HG02981 (cell line): ENCODE measurements around the gene TAMALIN.

Experiments
- ATAC-seq: cut with Tn5 transposase; IDR thresholded peaks from one replicate; pipeline ENCODE4 v1.9.1; 2021; ENCODE audit warnings: mild to moderate bottlenecking, moderate library complexity; ENCODE audit not compliant: unreplicated experiment

TAMALIN gene

DNA sequence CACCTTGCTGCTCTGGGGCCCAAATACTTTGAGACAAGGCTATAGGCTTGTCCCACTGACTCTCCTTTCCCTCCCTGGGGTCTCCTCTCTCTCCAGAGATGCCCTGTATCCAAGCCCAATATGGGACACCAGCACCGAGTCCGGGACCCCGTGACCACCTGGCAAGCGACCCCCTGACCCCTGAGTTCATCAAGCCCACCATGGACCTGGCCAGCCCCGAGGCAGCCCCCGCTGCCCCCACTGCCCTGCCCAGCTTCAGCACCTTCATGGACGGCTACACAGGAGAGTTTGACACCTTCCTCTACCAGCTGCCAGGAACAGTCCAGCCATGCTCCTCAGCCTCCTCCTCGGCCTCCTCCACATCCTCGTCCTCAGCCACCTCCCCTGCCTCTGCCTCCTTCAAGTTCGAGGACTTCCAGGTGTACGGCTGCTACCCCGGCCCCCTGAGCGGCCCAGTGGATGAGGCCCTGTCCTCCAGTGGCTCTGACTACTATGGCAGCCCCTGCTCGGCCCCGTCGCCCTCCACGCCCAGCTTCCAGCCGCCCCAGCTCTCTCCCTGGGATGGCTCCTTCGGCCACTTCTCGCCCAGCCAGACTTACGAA is 47.6 kb downstream of the TAMALIN start:
- ATAC-seq = no peak

- ATAC-seq = no peak
These were observed 48.3 kb downstream of the TAMALIN start for GRCh38 chr12:52054833-52055730.

DNA sequence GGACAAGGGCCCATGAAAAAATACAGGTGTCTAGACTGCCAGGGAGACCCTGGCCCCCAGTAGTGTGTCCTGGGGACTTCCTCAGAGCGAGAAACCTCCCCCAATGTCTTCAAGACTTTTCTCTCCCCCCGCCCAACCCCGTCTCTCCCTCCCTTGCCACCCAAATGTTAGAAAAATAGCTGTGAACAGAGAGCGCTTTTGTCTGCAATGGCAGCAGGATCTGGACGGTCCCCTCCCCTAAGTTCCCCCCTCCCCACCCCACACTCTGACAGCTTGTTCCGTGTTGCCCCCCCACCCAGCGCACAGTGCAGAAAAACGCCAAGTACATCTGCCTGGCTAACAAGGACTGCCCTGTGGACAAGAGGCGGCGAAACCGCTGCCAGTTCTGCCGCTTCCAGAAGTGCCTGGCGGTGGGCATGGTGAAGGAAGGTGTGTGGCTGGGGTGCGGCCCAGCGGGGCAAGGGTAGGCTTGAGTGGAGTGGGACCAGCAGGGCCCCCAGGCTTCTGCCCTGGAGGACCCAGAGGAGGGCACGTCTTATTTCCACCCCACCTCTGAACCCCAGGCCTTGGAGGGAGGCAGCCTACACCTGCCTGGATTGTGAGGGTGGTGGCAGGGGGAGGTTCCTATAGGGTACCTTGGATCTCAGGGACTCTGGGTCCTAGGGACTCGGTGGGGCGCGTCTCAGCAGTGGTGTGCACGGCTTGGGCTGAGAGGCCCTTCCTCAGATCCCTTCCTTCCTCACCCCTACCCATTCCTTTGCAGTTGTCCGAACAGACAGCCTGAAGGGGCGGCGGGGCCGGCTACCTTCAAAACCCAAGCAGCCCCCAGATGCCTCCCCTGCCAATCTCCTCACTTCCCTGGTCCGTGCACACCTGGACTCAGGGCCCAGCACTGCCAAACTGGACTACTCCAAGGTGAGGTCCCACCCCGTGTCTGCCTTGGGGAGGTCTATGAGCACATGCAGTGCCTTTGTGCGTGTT is 49.3 kb downstream of the TAMALIN start:
- ATAC-seq = no peak

DNA sequence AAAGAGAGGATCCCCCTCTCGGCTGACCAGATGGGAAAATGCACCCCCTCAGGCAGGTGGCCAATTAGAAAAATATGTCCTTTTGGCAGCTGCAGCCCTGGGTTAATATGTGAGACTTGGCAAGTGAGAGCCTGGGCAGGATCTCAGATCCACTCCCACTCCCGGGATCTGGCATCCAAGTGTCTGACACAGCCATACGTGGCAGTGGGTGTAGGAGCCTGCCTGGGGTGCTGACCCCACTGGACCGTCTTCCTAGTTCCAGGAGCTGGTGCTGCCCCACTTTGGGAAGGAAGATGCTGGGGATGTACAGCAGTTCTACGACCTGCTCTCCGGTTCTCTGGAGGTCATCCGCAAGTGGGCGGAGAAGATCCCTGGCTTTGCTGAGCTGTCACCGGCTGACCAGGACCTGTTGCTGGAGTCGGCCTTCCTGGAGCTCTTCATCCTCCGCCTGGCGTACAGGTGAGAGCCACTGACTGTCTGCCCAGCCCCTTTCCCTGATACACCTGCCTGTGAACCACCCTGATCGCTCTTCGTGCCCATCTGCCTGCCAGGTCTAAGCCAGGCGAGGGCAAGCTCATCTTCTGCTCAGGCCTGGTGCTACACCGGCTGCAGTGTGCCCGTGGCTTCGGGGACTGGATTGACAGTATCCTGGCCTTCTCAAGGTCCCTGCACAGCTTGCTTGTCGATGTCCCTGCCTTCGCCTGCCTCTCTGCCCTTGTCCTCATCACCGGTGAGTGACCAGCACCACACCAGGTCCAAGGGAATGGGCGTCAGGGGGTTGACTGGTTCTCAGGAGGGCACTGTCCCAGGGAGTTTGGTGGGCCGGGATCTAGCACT is 50.3 kb downstream of the TAMALIN start:
- no peak for ATAC-seq

DNA sequence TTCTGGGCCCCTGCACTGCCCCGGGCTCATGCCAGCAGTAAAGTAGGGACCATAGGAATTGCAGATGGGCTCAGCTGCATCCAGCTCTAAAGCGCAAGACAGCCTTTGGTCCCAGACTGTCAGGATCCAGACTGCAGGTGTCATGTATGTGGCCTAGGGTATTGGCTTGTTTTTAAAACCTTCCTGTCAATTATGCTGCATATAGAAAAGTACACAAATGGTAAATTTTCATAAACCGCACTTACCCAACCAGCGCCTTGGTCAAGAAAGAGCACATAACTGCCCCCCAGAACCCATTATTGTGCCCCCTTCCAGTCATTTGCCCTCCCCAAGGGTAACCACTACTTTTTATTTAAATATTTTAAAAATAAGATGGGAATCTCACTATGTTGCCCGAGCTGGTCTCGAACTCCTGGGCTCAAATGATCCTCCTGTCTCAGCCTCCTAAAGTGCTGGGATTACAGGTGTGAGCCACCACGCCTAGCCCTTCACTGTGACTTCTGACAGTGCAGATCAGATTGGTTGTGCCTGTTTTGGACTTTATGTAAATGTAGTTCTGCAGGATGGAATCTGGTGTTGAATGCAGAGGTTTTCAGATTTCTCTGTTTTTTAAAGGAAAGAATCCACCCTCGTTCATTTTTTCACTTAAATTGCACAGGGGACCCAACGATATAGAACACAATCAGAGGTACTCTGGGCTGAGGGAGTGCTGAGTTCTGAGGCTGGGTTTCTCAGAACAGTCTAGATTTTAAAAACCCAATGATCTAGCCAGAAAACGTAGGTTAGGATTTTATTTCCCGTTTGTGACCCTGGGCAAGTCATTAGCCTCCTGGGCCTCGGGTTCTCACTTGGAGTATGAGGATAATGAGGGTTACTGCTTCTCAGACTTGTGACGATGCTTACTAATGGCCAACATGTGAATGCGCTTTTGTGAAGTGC is 51.2 kb downstream of the TAMALIN start:
- ATAC-seq = no peak

DNA sequence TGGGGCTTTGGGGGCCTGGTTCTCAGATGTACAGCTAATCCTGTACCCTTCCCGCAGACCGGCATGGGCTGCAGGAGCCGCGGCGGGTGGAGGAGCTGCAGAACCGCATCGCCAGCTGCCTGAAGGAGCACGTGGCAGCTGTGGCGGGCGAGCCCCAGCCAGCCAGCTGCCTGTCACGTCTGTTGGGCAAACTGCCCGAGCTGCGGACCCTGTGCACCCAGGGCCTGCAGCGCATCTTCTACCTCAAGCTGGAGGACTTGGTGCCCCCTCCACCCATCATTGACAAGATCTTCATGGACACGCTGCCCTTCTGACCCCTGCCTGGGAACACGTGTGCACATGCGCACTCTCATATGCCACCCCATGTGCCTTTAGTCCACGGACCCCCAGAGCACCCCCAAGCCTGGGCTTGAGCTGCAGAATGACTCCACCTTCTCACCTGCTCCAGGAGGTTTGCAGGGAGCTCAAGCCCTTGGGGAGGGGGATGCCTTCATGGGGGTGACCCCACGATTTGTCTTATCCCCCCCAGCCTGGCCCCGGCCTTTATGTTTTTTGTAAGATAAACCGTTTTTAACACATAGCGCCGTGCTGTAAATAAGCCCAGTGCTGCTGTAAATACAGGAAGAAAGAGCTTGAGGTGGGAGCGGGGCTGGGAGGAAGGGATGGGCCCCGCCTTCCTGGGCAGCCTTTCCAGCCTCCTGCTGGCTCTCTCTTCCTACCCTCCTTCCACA is 52.0 kb downstream of the TAMALIN start:
- no peak for ATAC-seq

DNA sequence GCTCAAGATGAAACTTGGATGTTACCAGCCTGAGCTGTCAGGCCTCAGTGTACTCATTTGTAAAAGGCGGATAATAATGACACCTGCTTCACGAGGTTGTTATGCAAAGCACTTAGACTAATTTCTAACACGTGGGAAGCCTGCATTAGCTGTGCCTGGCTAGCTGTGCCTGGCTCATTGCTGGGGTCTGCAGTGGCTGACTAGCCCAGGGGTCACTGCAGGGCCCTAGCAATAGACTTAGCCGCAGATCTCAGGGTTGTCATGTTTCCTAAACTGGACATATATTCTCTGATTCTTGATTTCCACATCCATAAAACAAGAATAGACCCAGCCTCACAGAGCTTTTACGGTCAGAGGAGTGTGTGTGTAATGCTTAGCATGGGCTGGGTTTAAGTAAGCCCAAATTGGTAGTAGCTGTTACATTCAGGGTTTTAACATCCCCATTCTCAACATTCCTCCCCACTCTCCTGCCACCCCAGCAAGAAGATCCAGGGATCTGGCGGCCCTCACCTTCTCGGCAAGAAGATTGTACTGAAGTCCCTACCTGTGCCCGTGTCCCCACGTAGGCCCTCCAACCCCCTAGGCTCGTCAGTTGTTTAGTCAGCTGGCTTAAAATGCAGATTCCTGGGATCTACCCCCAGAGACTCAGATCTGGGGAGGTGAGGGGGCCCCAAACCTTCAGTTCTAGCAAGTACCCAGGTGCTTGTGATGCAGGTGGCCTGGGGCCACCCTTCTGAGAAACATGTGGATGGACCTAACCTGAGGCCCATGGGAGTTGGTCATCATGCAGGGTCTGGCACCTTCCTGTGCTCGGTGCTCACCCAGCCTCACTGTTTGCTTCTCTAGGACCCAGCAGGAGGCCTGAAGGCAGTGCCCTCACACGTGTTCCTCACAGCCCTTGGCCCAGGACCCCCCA is 53.1 kb downstream of the TAMALIN start:
- no peak for ATAC-seq

DNA sequence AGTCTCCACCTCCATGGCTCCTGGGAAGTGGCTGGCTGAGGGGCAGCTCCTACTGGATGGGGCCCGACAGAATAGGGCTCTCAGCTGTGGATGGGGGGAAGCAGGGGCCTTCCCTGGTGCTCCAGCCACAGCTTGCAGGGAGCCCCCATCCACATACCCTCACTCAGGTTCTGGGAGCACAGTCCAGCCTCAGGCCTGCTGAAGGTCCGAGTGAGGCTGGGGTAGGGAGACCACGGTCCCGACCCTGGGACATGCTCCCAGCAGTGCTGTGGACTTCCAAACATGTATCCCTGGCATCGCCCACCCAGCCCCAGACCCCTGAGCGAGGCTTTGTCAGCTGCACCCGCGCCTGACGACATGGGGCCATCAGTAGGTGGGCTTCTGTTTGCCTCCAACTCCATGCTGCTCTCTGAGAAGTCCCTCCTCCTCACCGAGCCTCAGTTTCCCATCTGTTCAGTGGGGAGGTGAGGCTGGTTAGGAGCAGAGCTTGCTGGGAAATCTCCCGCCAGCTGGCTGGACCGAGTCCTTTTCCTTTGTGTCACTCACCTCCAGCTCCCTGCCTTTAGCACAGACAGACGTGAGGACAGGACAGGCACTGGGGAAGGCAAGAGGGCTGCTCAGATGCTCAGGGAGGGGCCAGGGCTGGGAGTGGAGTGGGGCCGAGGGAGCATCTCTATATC is 53.9 kb downstream of the TAMALIN start:
- ATAC-seq = no peak

DNA sequence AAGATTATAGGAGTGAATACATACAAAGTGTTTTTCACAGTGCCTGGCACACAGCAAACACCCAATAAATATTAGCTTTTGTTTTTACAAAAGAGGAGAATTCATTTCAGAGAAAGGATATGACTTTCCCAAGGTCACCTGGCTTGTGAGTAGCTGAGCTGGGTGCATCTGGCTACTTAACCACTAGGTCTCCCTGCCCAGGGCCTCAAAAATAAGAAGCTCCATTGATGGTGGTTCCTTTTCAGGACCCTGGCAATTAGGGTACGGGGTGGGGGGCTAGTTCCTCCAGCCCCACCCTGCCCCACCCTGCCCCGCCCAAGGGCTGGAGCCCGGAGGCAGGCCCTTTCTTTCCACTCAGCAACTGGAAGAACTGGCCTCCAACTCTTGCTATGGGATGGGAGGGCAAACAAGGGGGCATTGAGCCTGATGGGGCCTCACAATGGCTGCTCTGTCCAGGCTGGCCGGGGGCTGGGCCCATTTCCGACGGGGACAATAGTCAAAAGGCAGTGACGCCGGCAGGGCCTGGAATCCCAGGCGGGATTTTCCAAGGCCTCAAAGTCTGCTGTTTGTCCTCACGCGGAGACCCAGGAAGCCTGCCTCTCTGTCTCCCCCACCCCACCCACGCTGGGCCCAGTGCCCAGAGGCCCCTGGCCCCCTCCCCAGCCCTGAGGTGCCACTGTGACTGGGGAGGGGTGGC is 54.9 kb downstream of the TAMALIN start:
- ATAC-seq = no peak

DNA sequence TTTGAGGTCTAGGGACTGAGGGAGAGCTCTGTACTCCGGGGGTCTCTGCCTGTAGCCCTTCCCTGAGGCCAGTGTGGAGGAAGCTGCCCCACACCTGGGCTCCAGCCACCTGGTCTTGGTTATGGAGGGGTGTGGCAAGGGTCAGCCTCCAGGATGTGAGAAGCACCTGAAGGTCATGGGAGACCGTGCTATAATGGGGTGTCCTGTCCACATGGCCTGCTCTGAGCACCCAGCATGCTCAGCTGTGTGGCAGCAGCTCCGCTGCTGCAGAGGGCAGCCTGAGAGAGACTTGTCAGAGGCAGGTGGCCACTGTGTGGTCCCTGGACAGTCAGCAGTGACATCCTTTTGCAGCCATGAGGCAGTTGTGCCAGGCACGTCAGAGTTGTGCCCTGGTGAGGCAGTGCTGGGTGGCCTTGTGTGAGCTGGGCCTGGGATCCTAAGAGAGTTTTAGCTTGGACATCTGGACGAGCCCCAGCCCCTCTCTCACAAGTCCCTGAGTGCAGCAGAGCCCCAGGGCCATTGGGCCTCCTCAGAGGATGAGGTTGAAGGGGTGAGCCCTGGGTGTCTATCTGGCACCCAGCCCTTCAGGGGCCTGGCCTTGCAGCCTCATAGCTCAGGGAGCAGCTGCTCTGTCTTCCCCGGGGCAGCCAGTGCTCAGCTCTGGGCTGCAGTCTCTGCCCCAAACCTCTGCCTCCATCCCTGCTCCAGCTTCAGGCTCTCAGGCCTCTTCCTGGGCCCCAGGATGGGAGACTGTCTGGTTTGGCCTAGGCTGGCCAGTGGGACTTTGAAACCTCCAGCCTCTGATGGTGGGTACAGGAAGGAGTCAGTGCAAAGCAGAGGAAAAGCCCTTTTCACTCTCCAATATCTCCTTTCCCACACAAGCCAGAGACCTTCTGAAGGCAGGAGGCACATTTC is 55.7 kb downstream of the TAMALIN start:
- ATAC-seq = no peak

DNA sequence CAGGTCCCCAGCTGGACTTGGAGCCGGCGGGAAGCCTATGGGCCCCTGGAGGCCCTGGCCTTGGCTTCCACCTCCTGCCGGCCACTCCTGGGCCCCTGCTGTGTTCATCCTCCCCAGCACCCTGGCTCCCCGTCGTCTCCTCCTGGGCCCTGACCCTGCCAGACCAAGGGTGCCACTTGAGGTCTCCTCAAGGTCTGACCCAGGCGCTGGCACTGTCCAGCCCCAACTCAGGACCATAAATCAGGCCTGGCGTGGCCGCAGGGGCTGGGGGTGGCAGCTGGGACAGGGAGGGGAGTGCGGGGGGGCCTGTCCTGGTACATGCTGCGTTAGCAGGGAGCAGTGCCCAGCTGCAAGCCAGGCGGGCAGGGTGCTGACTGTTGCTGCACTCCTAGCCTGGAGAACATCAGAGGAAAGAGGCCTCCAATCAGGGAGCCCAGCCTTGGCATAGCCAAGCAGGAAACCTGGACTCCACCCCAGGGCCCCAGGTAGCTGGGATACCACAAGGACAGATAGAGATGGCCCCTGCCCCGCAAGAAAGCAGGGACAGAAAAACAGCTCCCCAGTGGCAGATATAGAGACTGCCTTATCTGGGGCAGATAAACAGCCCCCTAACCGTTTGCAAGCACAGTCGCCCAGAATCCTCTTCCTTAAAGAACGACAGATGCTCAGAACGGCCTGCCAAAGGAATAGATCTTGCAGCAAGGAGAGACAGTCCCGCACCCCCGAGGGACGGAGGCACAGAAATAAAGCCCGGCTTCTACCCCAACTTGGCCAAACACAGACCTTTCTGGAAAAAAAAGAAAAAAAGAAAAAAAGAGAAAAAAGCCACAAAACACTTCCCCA is 56.6 kb downstream of the TAMALIN start:
- ATAC-seq = no peak

DNA sequence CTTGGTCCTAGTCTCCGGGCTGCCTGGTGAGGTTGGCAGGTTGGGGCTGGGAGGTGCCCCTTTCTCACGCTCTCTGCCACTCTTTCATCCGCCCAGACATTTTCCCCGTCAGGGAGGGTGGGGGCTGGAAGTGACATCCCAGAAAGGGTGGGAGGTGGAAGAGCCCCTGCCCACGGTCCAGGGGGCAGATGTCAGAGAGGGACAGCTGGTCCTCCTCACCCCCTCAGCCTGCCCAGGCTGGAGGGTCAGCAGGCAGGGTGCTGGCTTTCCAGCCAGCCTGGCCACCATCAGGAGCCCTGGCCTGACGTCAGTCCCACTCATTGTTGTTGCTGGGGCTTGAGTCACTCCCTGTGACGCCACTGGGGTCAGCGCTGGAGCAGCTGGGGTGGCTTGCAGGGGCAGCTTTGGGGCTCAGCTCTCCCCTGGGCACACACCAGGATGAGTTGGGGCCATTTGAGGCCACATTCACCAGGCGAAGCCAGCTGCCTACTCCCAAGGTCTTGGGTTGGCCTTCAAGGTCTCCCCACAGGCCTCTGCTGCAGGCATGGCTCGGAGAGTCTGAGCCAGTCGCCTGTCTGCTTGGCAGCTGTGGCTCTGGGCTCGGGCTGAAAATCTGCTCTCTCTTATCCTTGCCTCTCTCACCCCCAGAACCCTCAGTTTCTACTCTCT is 57.4 kb downstream of the TAMALIN start:
- ATAC-seq = no peak
